RPMI8226 (cell line): ENCODE results near the gene KLHDC7A.

ENCODE experiments used
- DNase-seq: peaks from one replicate; pipeline ENCODE4 v3.0.0-alpha.2; 2015

KLHDC7A gene

DNA sequence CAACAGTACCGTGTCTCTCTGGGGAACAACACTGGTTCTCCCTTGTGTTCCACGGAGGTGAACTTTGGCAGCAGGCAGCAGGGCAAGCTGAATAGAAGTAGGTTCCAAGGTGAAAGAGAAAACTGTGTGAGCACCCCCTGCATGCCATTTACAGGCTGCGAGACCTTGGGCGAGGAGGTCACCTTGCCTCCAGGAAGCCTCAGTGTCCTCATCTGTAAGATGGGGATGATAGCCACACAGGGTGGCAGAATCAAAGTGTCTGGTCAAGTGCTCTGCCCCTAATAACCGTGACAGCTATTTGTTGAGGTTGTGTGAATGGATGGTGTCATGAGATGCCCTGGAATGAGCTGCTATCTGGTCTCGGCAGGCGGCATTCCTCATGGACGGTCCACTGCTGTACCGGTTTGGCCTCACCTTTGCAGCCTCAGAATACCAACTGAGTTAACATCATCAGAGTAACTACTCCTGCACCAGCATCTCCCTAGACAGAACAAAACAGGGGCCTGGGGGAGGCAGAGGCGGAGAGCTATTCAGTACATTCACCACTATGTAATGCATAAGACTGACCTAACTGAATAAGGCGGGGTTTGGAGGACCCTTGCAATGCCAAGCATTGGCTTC, 7.4 kb upstream of the KLHDC7A start:
- no peak for DNase-seq

DNA sequence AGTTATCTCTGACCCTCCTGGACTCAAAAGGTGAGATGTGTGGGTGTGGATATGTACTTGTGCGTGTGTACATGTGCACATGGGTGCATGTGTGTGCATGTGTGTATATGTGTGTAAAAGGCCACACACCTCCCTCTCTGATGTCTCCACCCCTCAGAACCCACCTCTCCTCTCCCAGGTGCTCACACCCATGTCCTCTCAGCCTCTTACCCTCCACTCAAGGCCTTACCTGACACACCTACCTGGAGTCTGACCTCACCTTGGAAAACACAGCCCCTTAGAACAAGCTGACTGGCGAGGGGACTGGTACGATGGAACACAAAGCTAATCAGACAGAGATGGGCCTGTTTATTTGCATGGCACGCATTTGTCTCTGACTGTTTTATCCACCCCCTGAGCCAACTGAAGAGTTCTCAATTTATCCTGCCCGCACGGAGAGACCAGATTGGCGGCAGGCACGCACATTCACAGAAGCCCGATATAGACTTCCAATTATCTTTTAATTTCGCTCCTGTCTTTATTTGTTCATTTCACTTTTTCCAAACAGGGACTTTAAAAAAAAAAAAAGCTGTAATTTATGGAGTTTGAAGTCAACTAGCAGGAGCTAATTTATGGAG, 6.1 kb upstream of the KLHDC7A start:
- DNase-seq: no peak

DNA sequence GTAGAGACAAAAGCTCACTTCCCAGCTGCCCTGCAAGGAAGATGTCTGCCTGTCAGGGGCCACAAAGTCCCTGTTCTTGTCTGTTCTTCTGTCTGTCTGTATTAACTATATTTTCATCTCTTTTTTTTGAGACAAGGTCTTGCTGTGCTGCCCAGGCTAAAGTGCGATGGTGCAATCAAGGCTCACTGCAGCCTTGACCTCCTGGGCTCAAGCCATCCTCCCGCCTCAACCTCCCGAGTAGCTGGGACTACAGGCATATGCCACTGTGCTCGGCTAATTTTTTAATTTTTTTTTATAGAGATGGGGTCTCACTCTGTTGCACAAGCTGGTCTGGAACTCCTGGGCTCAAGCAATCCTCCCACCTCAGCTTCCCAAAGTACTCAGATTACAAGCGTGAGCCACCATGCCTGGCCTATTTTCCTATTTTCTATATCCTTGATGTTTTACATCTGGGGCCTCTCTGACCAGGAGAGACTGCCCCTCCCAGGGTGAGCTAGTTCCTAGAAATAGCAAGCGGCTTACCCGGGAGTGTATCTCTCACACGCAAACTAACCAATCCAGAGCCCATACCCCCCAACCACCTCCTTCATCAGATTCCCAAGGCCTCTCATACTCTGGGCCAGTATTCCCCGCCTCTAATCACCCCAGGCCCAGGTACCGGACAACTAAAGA, 5.4 kb upstream of the KLHDC7A start:
- DNase-seq: no peak

DNA sequence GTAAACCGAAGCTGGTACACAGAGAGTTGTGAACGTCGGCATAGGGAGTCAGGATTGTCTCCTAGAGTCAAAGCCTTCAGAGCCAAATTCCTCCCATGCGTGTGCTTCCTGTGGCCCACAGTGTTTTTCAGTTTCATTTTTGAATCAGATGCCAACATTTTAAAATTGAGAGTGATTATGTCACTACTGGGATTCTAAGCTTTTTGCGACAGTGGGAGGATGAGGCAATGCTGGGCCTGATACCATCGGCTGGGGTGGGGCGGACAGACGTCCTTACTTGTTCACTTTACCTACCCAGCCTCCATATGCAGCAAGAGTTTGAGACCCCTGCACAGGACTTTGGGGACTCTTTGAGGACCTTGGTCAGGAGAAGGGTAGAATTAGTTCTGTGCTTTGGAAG, 1.3 kb upstream of the KLHDC7A start:
- DNase-seq: peak; percentile 27

DNA sequence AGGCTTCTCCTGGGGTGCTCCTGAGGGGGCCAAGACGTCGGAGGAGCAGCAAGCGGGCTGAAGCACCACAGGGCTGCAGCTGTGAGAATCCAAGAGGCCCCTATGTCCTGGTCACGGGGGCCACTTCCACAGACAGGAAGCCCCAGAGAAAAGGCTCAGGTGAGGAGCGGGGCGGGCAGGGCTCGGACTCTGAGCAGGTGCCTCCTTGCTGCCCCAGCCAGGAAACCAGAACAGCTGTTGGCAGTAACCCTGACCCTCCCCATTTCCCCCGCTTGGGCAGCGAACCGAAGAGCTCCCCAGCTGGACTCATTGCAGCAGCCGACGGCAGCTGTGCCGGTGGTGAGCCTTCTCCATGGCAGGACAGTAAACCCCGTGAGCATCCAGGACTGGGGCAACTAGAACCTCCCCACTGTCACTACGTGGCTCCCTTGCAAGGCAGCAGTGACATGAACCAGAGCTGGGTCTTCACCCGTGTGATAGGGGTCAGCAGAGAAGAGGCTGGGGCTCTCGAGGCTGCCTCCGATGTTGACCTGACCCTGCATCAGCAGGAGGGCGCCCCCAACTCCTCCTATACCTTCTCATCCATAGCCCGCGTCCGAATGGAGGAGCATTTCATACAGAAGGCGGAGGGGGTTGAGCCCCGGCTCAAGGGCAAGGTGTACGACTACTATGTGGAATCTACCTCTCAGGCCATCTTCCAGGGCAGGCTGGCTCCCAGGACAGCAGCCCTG, 625 bp downstream of the KLHDC7A start:
- peak; percentile 43 for DNase-seq

DNA sequence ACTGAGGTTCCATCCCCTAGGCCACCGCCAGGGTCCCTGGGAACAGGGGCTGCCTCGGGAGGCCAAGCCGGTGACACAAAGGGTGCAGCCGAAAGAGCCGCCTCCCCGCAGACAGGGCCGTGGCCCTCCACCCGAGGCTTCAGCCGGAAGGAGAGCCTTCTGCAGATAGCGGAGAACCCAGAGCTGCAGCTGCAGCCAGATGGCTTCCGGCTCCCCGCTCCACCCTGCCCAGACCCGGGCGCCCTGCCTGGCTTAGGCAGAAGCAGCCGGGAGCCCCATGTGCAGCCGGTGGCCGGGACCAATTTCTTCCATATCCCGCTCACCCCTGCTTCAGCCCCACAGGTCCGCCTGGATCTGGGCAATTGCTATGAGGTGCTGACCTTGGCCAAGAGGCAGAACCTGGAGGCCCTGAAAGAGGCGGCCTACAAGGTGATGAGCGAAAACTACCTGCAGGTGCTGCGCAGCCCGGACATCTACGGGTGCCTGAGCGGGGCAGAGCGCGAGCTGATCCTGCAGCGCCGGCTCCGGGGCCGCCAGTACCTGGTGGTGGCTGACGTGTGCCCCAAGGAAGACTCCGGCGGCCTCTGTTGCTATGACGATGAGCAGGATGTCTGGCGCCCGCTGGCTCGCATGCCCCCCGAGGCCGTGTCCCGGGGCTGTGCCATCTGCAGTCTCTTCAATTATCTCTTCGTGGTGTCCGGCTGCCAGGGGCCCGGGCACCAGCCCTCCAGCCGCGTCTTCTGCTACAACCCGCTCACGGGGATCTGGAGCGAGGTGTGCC, 1.4 kb downstream of the KLHDC7A start:
- DNase-seq: peak; percentile 58

DNA sequence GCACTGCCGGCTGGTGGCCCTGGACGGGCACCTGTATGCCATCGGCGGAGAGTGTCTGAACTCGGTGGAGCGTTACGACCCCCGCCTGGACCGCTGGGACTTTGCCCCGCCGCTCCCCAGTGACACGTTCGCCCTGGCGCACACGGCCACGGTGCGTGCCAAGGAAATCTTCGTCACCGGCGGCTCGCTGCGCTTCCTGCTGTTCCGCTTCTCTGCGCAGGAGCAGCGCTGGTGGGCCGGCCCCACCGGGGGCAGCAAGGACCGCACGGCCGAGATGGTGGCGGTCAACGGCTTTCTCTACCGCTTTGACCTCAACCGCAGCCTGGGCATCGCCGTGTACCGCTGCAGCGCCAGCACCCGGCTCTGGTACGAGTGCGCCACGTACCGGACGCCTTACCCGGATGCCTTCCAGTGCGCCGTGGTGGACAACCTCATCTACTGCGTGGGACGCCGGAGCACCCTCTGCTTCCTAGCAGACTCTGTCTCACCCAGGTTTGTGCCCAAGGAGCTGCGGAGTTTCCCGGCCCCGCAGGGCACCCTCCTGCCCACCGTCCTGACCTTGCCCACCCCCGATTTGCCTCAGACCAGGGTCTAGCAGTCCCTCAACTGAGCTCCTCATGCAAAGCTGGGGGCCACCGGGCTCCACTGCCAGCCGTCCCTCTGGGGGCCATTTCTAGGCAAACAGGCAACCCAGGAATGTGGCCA, 2.1 kb downstream of the KLHDC7A start:
- DNase-seq: peak; percentile 33

DNA sequence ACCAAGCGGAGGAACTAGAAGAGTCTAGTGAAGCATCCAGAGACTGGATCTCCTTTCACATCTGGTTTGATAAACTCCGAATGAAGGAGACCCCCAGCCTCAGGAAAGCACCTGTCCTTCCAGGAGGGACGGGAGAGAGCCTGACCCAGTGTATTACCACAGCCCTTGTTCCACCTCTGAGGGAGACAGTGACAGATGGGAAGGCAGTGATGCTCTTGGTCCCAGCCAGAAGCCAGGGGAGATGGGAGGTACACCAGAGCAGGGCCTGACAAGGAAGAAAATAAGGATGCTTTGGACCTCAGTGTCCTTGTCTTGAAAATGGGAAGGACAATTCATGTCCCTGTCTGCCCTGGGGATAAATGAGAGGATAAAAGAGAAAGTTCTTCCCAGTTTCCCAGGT, 3.5 kb downstream of the KLHDC7A start:
- no peak for DNase-seq

DNA sequence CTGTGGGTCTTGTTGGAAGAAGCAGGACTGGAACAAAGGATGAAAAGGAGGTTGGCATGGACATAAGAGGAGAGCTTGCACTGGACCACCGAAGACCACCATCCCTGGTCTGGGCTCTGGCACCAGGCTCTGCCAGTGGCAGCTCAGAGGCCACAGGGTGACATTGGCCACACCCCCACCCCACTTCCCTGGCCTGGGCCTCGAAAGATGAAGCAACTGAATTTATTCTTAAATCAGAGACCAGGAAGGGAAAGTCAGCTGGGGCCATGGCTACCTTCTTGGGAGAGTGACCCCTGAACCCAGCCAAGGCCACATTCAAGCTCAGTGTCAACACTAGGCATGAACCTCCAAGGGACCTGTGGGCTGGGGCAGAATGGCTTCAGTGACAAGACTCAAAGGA, 4.0 kb downstream of the KLHDC7A start:
- no peak for DNase-seq

DNA sequence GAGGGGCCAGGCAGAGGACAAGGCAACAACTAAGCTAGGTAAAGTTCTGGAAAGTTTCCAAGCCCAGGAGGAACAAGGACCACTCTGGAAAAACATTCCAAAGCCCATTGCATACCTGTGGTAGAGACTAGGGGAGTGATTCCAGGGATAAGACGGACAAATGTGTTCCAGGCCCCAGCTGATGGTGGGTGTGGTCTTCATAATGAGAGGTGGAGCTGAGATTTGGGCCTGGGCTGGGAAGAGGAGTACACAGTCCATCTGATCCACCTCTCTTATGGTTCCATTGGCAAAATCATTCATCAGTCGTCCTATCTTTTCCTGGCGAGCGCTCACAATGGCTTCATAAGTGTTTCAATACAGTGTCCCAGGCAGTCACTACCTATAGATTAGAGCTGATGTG, 4.5 kb downstream of the KLHDC7A start:
- DNase-seq: no peak

DNA sequence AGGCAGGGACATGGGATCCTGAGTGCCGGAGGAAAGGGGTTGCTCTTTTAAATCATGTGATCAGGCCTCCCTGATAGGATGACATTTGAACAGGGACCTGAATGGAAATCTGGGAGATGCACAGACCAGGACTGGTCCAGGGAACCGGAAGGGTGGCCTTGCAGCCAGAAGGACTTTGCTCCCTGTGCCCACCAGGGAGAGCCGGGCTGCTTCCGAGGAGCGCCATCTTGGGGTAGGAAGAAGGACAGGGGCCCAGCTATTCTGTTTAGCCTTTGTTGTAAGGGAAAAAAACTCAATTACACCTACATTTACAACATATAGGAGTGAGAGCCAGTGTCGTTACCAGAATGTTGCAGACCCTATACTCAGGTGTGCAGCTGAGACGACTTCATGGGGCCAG, 5.5 kb downstream of the KLHDC7A start:
- no peak for DNase-seq

DNA sequence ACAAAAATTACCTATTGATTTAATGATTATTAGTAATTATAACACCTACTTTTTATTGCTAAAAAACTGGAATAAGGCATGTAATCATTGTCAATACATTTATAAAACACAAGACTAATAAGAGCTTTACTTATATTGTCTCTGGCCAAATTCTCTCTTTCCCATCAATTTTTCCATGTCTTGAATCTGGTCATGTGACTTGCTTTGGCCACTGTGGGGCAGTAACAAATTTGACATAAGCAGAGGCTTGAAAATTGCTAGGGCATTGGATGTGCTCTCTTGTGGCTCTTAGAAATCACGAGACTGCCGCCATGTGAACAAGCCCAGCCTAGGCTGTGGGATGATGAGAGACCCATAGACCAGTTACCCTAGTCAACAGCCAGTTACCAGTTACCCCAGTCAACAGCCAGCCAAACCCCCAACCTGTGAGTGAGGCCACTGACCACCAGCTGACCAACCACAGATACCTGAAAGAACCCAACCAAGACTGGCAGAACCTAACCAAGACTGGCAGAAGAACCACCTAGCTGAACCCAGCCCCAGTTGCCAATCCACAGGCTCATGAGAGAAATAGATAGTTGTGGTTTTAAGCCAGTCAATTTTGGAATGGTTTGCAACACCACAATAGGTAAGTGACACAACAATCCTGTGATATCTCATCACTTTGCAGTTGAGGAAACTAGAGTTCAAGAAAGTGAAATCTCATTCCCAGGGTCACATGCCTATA, 8.8 kb downstream of the KLHDC7A start:
- DNase-seq: no peak

DNA sequence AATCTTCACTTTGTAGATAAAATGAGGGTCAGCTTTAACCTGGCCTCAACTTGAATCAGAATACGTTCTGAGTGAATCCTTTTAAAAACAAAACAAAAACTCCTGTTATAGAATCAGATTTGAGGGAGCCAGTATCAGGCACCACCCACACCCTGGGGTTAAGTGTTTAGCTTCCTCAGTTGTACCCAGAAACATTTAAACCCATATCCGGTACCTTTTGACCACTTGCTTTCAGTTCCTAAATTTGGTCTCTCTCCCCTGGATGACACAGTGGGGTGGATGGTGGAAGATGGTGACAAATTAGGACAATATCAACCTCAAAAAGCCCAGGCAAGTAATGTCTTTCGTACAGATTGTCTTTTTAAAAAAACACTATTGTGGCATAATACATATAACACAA, 10.4 kb downstream of the KLHDC7A start:
- peak; percentile 63 for DNase-seq

DNA sequence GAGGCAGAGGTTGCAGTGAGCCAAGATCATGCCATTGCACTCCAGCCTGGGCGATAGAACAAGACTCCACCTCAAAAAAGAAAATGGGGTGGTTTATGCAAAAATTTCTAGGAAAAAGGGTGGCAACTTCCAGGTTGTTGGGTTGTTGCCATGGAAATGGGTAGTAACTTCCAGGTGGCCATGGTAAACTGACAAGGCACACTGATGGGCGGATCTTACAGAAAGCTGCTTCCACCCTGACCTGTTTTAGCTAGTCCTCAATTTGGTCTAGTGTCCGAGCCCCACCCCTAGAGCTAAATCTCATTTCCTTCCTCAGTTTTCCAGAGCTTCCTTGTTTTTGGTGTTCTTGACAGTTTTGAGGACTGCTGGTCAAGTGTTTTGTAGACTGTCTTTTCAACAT, 13.6 kb downstream of the KLHDC7A start:
- no peak for DNase-seq

DNA sequence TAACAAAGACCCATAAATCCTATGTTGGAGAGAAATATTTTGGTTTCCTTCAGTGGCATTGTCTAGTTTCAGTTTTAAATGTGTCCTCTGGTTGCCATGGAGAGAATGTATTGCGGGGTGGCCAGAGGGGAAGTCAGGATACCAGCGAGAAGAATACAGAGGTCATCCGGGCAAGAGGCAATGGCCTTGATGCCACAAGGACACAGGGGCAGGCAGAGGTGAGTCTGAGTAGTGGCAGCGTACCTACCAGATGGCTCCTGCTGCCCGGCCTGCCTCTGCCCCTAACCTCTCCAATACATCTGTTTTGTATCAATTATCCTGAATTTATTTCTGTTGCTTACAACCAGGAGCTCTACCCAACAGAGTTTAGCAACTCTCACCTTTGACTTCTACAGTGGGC, 14.9 kb downstream of the KLHDC7A start:
- DNase-seq: no peak

DNA sequence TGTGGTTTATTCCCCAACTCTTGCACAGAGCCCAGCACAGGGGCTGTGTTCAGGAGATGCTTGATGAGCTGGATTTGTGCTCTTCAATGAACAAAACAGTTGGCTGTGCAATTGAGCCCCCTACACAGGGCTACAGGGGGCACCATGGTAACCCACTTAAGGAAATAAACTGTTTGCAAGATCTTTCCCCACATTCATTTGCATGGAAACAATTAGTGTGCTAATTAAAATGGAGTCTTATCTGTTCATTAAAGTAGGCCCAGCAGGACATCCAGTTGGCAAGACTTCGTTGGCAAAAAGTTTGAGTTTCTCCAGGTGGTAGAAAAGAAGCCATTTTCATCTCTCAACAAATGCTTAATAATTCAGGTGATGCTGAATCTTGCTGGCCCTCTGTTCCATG, 15.3 kb downstream of the KLHDC7A start:
- no peak for DNase-seq

DNA sequence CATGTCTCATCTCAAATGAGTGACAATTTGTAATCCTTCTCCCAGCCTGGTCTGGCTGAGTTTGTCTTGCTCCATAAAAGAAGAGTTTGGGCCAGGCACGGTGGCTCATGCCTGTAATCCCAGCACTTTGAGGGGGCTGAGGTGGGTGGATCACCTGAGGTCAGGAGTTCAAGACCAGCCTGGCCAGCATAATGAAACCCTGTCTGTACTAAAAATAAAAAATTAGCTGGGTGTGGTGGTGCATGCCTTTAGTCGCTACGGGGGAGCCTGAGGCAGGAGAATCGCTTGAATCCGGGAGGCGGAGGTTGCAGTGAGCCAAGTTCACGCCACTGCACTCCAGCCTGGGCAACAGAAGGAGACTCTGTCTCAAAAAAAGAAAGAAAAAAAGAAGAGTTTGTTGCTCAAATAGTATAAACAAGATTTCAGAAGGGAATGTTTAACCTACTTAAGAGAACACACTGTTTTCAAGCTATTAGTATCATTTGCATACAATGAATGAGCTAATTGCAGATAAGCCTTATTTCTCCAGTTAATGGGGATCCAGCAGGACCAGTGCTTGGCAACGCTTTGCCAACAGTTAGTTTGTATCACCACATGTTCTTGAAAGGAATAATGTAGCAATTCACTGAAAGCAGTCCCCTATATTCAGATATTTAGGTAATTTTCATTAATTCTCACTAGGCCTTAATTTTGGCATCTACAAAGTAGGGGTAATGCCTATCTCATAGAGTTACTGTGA, 15.9 kb downstream of the KLHDC7A start:
- no peak for DNase-seq

DNA sequence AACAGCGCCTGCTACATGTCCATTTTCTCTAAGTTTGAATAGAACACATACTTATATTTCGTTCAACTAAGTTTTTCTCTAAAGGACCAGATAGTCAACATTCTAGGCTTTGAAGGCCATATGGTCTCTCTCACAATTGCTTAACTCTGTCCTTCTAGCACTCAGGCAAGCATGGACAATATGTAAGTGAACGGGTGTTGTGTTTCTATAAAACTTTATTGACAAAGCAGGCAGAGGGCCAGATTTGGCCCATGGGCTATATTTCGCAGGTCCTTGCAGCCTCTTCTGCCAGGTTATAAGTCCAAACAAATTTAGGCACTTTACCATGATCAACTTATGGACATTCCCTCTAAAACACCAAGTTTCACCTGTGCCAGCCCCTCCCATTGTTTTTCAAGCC, 21.1 kb downstream of the KLHDC7A start:
- no peak for DNase-seq

DNA sequence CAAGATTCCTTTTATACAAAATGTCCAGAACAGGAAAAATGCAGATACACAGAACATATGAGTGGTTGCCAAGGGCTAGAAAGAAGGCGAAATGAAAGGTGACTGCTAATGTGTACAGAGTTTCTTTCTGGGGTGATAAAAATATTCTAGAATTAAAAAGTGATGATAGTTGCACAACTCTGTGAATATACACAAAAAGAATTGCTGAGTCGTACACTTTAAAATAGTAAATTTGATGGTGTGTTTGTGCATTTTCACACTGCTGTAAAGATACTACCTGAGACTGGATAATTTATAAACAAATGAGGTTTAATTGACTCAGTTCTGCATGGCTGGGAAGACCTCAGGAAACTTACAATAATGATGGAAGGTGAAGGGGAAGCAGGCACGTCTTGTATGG, 23.9 kb downstream of the KLHDC7A start:
- DNase-seq: no peak

DNA sequence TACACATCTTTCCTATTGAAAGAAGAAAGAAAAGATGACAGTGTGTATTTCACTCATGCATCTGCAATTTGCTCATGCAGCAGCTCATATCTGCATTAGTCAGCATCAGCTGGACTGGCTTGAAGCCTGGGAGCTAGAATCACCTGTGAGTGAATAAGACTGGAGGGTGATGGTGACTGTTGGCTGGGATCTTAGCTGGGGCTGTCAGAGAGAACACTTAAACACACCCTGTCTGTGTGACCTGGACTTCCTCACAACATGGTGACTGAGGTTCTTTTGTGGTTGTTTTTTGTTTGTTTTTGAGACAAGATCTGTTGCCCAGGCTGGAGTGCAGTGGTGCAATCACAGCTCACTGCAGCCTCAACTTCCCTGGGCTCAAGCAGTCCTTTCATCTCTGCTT, 24.9 kb downstream of the KLHDC7A start:
- peak; percentile 44 for DNase-seq

DNA sequence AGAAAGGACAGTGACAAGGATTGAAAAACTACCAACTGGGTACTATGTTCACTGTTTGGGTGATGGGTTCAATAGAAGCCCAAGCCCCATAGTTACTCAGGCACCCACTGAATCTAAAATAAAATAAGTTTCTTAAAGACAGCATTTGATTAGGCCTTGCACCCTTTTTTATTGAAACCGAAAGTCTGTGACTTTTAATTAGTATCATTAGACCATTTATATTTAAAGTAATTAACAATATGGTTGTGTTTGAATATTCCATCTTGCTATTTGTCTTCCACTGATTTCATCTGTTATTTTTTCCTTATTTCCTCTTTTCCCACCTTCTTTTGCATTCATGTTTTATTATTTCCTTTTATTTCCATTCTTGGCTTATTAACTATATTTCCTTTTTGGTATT, 27.4 kb downstream of the KLHDC7A start:
- no peak for DNase-seq
